NCI-H2029 treated with DMSO at 0.1 percent for 48 hours (cell line): ENCODE data around the gene TAAR6.
"Not testable (repeated sequence)": the region's sequence is repeated elsewhere in the genome, so short reads cannot be mapped to it uniquely, and the experiment has no call there.

Experiments used
- DNase-seq: peaks from one replicate; lab custom pipeline; 2025; lab: John Stamatoyannopoulos, UW

The TAAR6 gene

GRCh38 chr6:132570221-132570777, at the start of gene TAAR6:
TSS of gene TAAR6 (plus strand) at chr6:132570322. CDS start at chr6:132570322, 0 bp downstream.
- no peak for DNase-seq

- DNase-seq, result no peak
These were observed 49.2 kb upstream of the TAAR6 start for GRCh38 chr6:132520953-132521352.

- DNase-seq, result no peak
These were observed 45.5 kb upstream of the TAAR6 start for GRCh38 chr6:132524646-132525045.

- DNase-seq, result no peak
These were observed 44.3 kb upstream of the TAAR6 start for GRCh38 chr6:132525866-132526265.

GRCh38 chr6:132526461-132526860, 43.7 kb upstream of the TAAR6 start:
- no peak for DNase-seq

- DNase-seq, result no peak
These were observed 42.3 kb upstream of the TAAR6 start for GRCh38 chr6:132527791-132528190.

- DNase-seq, result peak; percentile 18
These were observed 39.7 kb upstream of the TAAR6 start for GRCh38 chr6:132530293-132530974.

GRCh38 chr6:132534546-132534945, 35.6 kb upstream of the TAAR6 start:
- not testable (repeated sequence) for DNase-seq

GRCh38 chr6:132537145-132537544, 33.0 kb upstream of the TAAR6 start:
- DNase-seq, result no peak

- DNase-seq, result no peak
These were observed 32.1 kb upstream of the TAAR6 start, which contains the start of gene TAAR9 for GRCh38 chr6:132537977-132538376. TSS of gene TAAR9 (plus strand) at chr6:132538277. CDS start at chr6:132538290, 13 bp downstream.

GRCh38 chr6:132544826-132545225, 25.3 kb upstream of the TAAR6 start:
- DNase-seq, result no peak

- DNase-seq, result no peak
These were observed 21.2 kb upstream of the TAAR6 start for GRCh38 chr6:132548746-132549463.

GRCh38 chr6:132551214-132551613, 18.9 kb upstream of the TAAR6 start:
- DNase-seq, result no peak

GRCh38 chr6:132552372-132552771, 17.8 kb upstream of the TAAR6 start, which contains the start of gene TAAR8:
TSS of gene TAAR8 (plus strand) at chr6:132552672. CDS start at chr6:132552693, 21 bp downstream.
- DNase-seq, result no peak

- DNase-seq, result not testable (repeated sequence)
These were observed 10.0 kb upstream of the TAAR6 start for GRCh38 chr6:132560087-132560486.

GRCh38 chr6:132566404-132566803, 3.7 kb upstream of the TAAR6 start:
- DNase-seq, result no peak

- DNase-seq, result no peak
These were observed 2.6 kb upstream of the TAAR6 start for GRCh38 chr6:132567566-132567965.

- DNase-seq, result no peak
These were observed 1.5 kb upstream of the TAAR6 start for GRCh38 chr6:132568611-132569010.

- no peak for DNase-seq
These were observed 952 bp upstream of the TAAR6 start for GRCh38 chr6:132569170-132569569.

GRCh38 chr6:132571774-132572173, 1.7 kb downstream of the TAAR6 start:
- no peak for DNase-seq

- DNase-seq, result no peak
These were observed 14.6 kb downstream of the TAAR6 start for GRCh38 chr6:132584698-132585097.

GRCh38 chr6:132587424-132587823, 17.3 kb downstream of the TAAR6 start:
- DNase-seq, result no peak

GRCh38 chr6:132589454-132589853, 19.3 kb downstream of the TAAR6 start, which contains the start of gene TAAR5:
TSS of gene TAAR5 (minus strand) at chr6:132589741. CDS start at chr6:132589686, 55 bp downstream.
- no peak for DNase-seq
